Activated CD4-positive, alpha-beta T cell treated with anti-CD3 and anti-CD28 coated beads, Interleukin-10, Interleukin-2, amounts not matched to agents 100 ng/mL and 50 ng/mL, durations not matched to agents 16 hours and 8 hours (primary cell): ENCODE data around the gene MYT1.

Source experiments
- DNase-seq: peaks from one replicate; pipeline ENCODE4 v3.0.0-alpha.2; 2020

The MYT1 gene

DNA sequence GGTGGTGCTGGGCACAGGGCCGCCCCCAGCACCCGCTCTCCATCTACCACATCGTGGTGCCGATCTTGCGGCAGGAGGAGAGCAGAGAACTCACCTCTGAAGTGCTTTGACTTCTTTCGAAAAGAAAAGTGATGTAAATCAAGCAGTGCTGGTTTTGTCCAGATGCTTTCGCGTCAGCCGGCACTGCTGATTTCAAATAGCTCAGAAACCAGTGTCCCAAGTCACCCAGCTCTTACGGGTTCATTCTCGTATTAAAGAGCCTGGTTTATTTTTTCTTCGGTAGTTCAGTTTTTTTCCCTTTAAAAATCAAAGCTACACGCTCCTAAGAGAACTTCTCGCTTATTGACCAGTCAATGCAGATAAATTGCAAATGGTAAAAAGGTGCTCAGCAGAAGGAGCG is 32.1 kb downstream of the MYT1 start:
- DNase-seq = no peak

DNA sequence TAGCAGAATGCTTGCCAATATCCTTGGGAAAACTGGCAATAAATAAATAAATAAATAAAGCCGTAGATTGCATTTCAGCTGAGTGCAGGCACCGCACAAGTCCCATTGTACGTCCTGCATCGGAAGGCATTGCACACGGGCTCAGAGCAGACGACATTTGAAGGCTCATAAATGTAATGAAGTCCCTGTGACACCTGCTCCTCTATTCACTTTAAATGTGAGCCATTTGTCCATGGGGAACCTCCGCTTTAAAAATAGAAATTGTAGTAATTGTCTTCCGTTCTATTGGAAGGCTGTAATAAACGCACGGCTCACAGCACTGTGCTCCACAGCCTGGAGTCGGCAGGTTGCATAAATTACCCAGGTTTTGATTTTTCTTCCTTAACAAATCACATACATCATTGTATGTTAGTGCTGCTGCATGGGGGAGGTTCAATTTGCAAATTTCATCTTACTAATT is 32.6 kb downstream of the MYT1 start:
- DNase-seq = no peak

DNA sequence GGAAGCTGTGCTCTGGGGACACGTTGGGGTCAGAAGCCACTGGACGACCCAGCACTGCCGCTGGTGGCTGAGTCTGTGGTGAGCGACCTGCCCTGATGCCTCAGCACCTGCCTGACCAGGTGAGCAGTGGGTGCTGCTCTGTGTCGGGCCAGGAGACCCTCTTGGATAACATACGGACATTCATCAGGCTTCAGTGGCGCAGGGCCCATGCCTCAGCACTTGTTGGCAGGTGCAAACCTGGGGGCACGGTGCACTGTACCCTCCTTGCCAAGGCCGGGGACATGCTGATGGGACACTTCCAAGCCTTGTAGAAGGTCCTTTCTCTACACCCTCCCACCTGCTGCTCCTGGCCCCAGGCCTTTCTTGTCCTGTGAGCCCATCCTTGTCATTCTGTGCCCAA is 34.1 kb downstream of the MYT1 start:
- DNase-seq = no peak

DNA sequence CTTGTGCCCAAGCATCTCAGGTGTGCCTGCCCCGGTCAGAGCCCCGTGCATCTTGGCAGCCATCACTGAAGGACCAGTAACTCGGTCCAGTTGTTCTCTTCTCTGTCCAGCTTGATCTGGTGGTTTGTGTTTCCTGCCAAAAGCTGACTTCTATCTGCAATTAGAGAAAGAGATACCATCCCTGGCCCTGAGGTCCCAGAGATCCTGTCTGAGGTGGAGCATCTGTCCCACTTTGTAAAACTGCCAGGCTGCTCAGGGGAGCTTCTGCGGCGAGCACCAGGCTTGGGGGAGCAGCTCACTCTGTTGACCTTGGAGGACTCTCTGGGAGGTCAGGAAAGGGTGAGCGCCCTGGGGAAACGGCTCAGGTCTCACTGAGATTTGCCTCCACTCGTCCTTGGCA is 35.1 kb downstream of the MYT1 start:
- no peak for DNase-seq

DNA sequence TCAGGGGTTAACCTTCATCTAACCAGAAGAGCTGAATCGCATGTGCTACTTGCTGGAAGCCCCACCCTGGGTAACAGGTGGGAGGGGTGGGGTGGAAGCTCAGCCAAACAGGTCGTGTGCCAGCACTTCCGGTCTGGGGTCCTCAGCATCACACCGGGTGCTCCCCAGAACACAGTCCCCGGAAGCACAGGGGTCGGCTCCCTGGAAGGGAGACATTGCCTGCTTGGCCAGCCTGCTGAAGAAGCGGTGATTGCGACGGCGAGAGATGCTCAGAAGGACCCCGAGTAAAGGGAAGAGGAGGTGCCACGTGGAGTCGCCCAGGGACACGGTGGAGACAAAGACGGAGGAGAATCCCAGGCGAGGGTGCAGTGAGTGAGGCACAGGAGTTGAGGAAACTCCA is 36.5 kb downstream of the MYT1 start:
- DNase-seq = no peak

DNA sequence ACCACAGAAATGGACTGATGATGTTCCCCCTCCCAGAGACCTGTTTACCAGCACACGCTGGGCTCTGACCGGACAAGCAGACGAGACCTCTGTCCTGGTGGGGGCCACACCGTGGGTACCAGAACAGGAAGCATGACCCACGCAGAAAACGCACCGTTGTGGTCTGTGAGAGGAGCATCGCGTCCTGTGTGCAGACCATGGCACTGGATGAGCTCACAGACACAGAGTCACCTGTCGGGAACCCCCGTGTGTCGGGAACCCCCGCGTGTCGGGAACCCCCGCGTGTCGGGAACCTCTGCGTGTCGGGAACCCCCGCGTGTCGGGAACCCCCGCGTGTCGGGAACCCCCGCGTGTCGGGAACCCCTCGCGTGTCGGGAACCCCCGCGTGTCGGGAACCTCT is 37.4 kb downstream of the MYT1 start:
- DNase-seq = no peak

DNA sequence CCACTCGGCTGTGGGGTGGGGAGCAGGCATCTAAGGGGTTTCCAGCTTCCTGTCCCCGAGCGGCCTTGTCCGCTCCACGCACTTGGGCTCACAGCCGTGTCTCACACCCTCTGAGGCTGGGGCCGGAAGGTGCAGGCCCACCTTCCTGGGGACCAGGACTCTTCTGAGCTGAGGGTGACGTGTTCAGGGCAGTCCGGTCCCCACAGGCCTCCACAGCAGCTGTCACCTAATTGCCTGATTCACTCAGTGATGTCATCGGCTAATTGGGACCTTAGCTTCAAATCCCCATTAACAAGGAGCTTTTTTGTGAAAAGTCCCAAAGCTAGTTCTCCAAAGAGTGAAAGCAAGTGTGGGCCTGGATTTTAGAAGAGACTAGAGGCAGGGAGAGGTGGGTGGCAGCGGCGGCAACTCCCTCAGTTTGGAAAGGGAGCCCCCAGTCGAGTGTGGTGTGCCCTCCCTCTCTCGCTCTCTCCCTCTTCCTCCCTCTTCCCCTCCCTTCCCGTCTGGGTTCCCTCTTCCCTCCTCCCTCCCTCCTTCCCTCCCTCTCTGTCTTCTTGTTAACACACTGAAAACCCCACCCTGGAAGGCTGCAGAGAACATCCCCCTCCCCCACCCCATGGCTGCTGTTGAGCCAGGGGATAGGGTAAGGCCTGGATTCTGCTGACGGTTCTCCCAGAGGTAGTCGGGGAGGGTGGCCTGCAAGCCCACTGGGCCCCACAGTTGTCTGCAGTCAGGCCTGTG is 39.0 kb downstream of the MYT1 start:
- DNase-seq = no peak

DNA sequence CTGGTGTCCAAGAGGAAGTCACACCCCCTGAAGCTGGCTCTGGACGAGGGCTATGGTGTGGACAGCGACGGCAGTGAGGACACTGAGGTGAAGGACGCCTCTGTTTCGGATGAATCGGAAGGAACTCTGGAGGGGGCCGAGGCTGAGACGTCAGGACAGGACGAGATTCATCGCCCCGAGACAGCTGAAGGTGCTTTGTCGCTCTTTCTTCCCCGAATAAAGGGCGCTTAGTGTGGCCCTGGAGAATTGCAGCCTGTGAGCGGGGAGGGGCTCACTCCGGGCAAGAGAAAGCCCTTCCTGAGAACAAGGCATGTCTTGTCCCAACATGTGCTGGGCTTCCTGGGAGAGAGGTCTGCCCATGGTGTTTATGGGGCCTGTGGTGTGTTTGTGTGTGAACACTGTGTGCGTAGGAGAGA is 41.4 kb downstream of the MYT1 start:
- no peak for DNase-seq

DNA sequence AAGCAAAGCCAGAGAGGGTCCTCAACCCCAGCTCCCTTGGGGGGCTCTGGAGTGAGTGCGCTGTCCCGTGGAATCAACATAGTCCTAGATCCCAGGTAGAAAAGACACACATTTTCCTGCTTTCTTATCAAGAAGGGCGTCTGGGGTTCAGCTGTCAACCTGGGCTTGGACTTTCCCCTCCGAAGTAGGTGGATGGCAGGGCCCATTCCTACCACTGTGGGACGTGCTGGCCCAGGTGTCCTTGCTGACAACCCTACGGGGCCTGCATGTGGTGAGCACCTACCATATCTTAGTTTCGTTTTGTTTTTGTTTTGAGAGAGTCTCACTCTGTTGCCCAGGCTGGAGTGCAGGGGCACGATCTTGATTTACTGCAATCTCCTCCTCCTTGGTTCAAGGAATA is 42.4 kb downstream of the MYT1 start:
- no peak for DNase-seq

DNA sequence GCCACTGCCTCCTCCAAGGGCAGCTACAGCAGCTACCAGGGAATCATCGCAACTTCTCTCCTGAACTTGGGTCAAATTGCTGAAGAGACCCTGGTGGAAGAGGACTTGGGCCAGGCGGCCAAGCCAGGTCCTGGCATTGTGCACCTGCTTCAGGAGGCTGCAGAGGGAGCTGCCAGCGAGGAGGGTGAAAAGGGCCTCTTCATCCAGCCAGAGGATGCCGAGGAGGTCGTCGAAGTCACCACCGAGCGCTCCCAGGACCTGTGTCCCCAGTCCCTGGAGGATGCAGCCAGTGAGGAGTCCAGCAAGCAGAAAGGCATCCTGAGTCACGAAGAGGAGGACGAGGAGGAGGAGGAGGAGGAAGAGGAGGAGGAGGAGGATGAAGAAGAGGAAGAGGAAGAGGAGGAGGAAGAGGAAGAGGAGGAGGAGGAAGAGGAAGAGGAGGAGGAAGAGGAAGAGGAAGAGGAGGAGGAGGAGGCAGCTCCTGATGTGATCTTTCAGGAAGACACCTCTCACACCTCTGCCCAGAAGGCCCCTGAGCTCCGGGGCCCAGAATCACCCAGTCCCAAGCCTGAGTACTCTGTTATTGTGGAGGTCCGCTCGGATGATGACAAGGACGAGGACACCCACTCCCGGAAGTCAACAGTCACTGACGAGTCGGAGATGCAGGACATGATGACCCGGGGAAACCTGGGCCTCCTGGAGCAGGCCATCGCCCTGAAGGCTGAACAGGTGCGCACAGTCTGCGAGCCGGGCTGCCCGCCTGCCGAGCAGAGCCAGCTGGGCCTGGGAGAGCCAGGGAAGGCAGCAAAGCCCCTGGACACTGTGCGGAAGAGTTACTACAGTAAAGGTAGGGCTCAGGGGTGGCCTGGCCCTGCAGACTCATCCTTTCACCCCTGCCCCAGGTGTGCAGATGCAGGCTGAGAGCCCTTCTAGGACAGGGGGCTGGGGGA is 43.7 kb downstream of the MYT1 start:
- DNase-seq = no peak

DNA sequence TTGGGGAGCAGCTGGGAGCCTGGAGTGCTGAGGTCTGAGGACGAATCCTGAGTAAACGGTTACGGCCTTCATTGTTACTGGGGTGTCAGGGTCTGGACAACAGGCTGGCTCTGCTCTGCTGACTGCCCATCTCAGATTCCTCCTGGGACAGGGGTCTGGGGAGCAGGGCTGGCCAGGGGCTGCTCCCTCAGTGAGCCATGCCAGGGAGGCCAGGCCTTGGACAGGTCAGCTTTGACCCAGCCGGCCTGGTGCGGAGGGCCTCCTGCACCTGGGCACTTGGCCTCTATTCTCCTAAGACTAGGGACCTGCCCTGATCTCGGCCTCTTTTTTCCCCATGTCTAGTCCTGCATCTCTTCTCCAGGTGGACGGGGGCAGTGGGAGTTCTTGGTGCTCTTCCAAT is 44.9 kb downstream of the MYT1 start:
- no peak for DNase-seq

DNA sequence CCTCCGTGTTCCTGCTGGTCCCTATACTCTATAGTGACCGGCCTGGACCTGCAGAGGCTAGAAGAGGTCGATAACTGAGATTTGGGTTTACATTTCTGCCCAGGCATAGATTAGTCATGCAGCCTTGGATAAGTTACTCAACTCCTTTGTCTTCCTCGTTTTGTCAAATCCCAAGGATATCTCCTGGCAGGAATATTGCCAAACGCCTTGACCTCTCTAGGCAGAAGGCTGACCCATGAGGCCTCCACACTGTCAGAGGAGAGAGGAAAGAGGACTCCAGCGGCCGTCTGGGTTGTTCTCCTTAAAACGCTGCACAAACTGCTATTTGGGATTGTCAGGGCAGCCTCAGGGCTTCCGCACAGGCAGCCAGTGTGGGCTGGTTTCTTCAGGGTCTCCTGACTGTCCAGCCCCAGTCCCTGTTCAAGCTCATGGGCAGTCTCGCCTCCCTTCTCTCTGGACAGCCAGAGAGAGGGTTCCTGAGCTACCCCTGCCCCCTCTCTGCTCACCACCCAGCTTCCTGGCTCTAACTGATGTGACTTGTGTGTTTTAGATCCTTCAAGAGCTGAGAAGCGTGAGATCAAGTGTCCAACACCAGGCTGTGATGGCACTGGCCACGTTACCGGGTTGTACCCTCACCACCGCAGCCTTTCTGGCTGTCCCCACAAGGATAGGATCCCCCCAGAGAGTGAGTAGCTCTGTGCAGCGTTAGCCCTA is 46.6 kb downstream of the MYT1 start:
- DNase-seq = no peak

DNA sequence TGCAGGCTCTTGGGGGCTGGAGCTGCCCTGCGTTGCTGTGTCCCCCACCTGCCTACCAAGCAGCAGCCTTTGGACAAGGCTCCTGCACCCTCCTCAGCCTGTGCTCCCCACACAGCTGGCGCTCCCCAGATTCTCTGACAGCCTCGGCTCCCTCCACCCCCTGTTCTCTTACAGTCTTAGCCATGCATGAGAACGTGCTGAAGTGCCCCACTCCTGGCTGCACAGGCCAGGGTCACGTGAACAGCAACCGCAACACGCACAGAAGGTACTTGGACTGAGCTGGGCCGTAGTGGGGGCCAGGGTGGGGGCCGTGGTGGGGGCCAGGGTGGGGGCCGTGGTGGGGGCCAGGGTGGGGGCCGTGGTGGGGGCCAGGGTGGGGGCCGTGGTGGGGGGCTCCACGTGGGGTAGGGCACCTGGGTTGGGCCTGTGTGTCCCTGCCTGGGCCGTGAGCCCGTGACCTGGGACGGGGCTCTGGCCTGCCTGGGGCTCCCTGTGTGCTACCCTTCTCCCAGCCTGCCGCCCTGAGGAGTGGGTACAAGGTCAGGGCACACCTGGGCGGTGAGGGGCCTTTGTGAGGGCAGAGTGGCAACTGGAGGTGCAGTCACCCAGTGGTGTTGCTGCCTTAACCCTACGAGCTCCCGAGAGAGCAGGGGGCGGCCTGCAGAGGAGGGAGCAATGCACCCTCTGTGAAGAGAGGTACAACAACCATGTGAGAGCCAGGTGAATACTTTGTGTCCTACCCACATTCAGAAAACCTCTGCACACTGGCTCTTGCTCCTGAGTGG is 47.8 kb downstream of the MYT1 start:
- no peak for DNase-seq

DNA sequence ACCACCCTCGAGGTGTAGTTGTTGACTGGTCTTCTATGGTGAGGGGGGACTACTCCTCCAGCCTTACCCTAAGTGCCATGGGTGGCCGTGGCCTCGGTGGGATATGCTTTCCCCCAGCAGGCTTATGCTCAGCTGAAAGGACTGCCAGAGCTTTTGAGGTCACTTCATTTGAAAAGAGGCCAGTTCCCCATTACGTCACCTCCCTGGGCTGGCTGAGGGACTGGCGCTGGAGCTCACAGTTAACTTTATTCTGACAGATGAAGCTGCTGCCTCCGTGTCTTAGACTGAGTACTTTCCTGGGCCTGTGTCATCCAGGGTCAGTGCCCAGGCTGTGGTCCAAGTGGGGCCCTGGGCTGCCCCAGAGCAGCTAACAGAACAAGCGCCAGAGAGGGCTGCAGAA is 48.5 kb downstream of the MYT1 start:
- DNase-seq = no peak

DNA sequence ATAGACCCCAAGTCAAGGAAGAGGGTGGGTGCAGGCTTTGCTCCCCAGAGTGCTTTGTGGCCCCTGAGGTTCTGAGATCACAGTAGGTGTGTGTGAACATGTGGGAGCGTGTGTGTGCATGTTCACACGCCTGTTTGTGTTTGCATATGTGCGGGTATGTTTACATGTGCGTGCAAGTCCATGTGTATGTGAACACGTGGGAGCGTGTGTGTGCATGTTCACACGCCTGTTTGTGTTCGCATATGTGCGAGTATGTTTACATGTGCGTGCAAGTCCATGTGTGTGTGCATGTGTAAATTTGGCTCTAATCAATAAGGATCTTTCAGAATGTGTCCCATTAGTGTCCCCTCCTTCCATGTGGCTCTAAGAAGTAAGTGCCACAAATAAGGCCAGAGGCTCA is 49.9 kb downstream of the MYT1 start:
- DNase-seq = no peak

DNA sequence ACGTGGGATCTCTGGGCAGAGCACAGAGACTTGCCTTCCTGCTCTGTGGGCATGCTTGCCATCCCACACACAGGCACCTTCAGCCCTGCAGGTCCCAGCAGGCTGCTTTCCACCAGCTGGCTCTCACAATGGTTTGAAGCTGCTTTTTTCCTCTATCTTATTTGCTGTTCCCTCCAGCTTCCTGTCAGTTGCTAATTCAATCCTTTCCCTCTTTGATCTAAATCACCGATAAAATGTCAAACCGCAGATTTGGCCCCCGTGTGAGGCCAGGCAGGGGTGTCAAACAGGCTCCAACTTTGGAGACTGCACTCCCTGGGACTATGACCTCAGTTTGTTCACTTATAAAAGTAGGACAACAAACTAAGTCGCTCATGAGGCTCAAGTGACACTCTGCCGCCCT is 50.7 kb downstream of the MYT1 start:
- no peak for DNase-seq

DNA sequence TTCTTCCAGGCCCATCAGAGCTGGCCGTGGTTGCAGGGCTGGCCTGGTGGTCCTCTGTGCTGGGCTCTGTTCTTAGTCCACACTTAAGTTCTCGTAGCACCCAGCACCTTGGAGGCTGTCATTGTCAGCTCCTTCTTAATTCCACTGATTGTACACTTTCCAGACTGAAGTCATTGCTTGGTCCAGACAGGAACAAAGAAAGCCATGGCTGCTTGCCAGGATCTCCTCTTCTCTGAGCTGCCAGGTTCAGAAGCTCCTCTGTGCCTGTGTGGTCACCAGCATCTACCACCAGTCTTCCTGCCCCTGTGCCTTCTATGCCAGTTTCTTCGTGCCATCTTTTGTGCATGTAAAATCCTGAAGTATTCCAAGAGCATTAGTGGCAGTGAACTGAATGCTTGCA is 51.8 kb downstream of the MYT1 start:
- no peak for DNase-seq

DNA sequence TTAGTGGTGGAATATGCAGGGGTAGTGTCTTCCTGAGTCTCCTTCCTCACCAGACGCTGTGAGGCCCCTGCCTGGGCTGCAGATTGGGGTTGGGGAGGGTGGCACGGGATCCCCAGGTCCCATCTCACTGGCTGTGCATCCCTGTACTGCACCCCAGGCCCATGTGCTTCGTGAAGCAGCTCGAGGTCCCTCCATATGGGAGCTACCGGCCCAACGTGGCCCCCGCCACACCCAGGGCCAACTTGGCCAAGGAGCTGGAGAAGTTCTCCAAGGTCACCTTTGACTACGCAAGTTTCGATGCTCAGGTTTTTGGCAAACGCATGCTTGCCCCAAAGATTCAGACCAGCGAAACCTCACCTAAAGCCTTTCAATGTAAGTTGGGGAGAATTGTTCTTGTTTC is 52.7 kb downstream of the MYT1 start:
- DNase-seq = no peak

DNA sequence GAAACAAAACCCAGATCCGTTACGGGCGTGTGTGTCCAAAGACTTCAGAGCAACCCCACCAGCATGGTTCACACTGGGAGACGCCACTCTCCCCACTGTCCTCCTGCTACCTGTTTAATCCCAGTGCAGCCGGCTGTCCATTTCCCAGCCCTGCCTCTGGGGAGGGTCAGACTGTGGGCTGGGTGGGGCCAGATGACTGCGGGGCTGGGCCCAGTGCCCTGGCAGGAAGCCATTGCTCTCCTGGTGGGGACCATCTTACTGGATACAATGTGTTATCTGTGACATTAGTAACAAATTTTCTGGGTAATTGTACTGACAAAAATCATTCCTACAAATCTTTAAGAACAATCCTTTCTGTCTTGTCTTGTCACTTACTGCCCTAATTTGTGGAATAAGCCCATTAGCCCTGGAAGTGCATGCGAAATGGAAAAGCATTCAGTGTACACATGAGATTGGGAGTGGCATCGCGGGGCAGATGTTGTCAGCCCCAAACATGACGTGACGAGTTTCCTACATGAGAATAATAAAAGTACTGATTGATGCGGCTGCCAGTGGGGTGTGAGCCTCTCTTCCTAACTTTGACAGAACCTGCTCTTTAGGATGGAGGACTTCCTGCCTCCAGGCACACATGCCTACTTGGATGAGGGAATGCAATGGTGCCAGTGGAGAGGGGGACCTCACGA is 53.4 kb downstream of the MYT1 start:
- no peak for DNase-seq

DNA sequence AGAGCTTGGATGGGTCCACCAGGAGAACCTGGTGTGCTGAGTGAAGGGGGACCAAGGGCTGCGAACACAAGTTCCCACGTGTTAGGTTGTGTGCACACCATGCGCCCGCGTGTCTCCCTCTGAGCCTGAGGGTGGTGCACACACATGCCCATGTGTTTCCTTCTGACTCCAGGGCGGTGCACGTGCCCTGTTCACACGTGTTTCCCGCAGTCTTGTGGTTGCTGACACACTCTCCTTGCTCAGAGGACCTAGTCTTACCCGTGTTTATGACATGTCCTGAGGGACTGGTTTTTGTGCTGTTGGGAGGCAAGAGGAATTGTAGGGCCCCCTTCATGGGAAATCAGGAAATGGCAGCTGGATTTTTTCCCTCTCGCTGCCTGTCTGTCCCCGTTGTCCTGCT is 55.0 kb downstream of the MYT1 start:
- no peak for DNase-seq

DNA sequence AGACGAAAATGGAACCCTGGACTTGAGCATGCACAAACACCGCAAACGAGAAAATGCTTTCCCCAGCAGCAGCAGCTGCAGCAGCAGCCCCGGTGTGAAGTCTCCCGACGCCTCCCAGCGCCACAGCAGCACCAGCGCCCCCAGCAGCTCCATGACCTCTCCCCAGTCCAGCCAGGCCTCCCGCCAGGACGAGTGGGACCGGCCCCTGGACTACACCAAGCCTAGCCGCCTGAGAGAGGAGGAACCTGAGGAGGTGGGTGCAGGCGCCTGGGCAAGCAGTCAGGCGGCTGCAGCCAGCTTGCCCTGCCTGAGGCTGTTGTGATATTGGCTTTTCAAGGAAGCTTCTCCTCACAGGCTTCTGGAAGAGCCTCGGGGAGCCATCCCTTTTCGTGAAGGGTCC is 55.5 kb downstream of the MYT1 start:
- DNase-seq = no peak

DNA sequence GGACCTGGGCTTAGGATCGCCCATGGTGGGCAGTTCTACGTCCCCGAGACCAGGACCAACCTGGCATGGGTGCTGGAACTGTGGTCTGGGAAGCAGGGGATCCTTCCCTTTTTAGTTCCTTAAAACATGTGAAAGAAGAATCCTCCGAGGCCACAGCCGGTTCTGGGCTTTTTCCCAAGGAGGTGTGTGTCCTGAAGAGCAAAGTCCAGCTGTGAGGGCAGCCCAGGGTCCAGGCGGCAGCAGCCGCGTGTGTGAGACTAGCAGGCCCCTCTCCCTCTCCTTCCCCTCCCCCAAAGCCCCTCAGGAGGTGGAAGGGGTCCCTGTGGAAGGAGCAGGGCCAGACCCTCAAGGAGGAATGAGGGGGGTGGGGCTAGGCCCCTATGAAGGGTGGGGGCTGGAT is 56.2 kb downstream of the MYT1 start:
- no peak for DNase-seq
